GM12878 (cell line): ENCODE data around the gene VEGFB. TPM values are rescaled to one million over a fixed set of nuclear protein-coding genes. Genes with fewer than 3 reads are reported as not detected.

Experiments
- ATAC-seq: fragments of 200-7000 bp; cut with Tn5 transposase; 3 replicates; pipeline ENCODE4 v1.9.1; 2020; ENCODE audit warnings: mild to moderate bottlenecking, moderate library complexity
- BruUV-seq: library from RNA; stranded (reverse); fragments of 400-500 nt; replicated peaks from 2 replicates; lab custom pipeline; 2021; lab: Mats Ljungman, UMichigan
- CTCF ChIA-PET: fragments of 300-600 bp; sonication (Branson Sonifier 250); formaldehyde crosslinking; extraction: SDS; loops from one replicate; lab custom pipeline; 2021; ENCODE audit warnings: inconsistent platforms; lab: Yijun Ruan, JAX
- POLR2A ChIA-PET: fragments of 350-600 bp; formaldehyde crosslinking; extraction: SDS; loops from one replicate; lab custom pipeline; 2021; ENCODE audit warnings: inconsistent platforms; lab: Charles Lee
- RAD21 ChIA-PET: fragments of 300-600 bp; sonication (Branson Sonifier 250); formaldehyde crosslinking; loops from one replicate; lab custom pipeline; 2023; ENCODE audit warnings: antibody characterized with exemption; ENCODE audit not compliant: unreplicated experiment; lab: Charles Lee
- SMC1A ChIA-PET: fragments of 300-600 bp; sonication (Branson Sonifier 250); formaldehyde crosslinking; loops from one replicate; lab custom pipeline; 2023; ENCODE audit not compliant: unreplicated experiment, uncharacterized antibody; lab: Charles Lee
- DNase-seq: peaks from one replicate; pipeline ENCODE4 v3.0.0-alpha.2; 2011; ENCODE audit warnings: low read depth, low spot score
- FAIRE-seq: peaks from 3 replicates; lab custom pipeline; 2011; peaks lifted over from hg19 to GRCh38; lab: Jason Lieb, UNC
- H2AFZ ChIP-seq: 2 replicates; pipeline ENCODE4 v1.6.0; 2011; ENCODE audit warnings: low read depth, low read length, control low read depth; ENCODE audit not compliant: control insufficient read depth
- H3K27ac ChIP-seq: 2 replicates; pipeline ENCODE4 v1.5.1; 2011; ENCODE audit warnings: control low read depth; ENCODE audit not compliant: control insufficient read depth, insufficient read depth
- H3K27me3 ChIP-seq, 2 experiments: replicated peaks in 1 of 2; 2 replicates each; pipeline versions ENCODE4 v1.6.0 to v1.6.1; 2011; ENCODE audit warnings: low read length in 1 of 2; ENCODE audit not compliant: control insufficient read depth in 2 of 2, insufficient read depth in 2 of 2
- H3K36me3 ChIP-seq, 2 experiments: 2 replicates each; pipeline ENCODE4 v1.5.1; 2011; ENCODE audit warnings: low read length in 1 of 2; ENCODE audit not compliant: control insufficient read depth in 2 of 2, insufficient read depth in 2 of 2
- H3K4me1 ChIP-seq: 2 replicates; pipeline ENCODE4 v1.6.1; 2011; ENCODE audit warnings: mild to moderate bottlenecking, low read length, moderate library complexity, mixed read lengths; ENCODE audit not compliant: control insufficient read depth, insufficient read depth
- H3K4me2 ChIP-seq: 2 replicates; pipeline ENCODE4 v1.6.0; 2011; ENCODE audit warnings: control low read depth; ENCODE audit not compliant: control insufficient read depth, insufficient read depth
- H3K4me3 ChIP-seq: fragments of 200-600 bp; sonication (generic); 2 replicates; pipeline ENCODE4 v1.5.1; 2016
- H3K79me2 ChIP-seq: 2 replicates; pipeline ENCODE4 v1.6.0; 2011; ENCODE audit warnings: low read length; ENCODE audit not compliant: control insufficient read depth, insufficient read depth
- H3K9ac ChIP-seq: 2 replicates; pipeline ENCODE4 v1.8.0; 2011; ENCODE audit warnings: low read length, control low read depth, mixed read lengths; ENCODE audit not compliant: control insufficient read depth, insufficient read depth
- H3K9me3 ChIP-seq: replicated peaks from 3 replicates; pipeline ENCODE4 v1.5.1; 2011; ENCODE audit warnings: mild to moderate bottlenecking, low read length; ENCODE audit not compliant: control insufficient read depth, insufficient read depth
- H4K20me1 ChIP-seq: 2 replicates; pipeline ENCODE4 v1.6.0; 2011; ENCODE audit not compliant: control insufficient read depth, insufficient read depth
- CBX3 ChIP-seq: fragments of 200-600 bp; sonication (generic); IDR thresholded peaks from 2 replicates; pipeline ENCODE4 v1.6.1; 2016; ENCODE audit warnings: low read depth, borderline replicate concordance
- CEBPB ChIP-seq, 2 experiments: fragments of 150-350 bp in 1 of 2; IDR thresholded peaks; 2 replicates each; pipeline ENCODE4 v1.6.1; 2012 to 2014; ENCODE audit warnings: low read depth in 2 of 2, low read length in 2 of 2, borderline replicate concordance in 1 of 2, inconsistent platforms in 1 of 2
- DPF2 ChIP-seq: fragments of 450-650 bp; IDR thresholded peaks from 2 replicates; pipeline ENCODE4 v1.6.1; 2017; ENCODE audit warnings: mild to moderate bottlenecking
- NR2F1 ChIP-seq: fragments of 450-650 bp; conservative IDR thresholded peaks from 2 replicates; pipeline ENCODE4 v1.6.1; 2017; ENCODE audit warnings: mild to moderate bottlenecking
- SIN3A ChIP-seq: IDR thresholded peaks from 2 replicates; pipeline ENCODE4 v1.6.1; 2012; ENCODE audit warnings: low read depth, low read length, improper control_type of control experiment
- WGBS: methylation state at CpG from one replicate; pipeline ENCODE4 v1.1.6; 2016; ENCODE audit warnings: low lambda C conversion rate; ENCODE audit not compliant: insufficient replicate concordance, insufficient coverage; ENCODE audit errors: missing lambda C conversion rate; 5-methylcytosine and 5-hydroxymethylcytosine counted together
- in situ Hi-C: fragments of 300-500 bp; cut with MboI; formaldehyde crosslinking; loops from 9 replicates; pipeline ENCODE4 v1.14.3; 2018; ENCODE audit warnings: mixed read lengths
- intact Hi-C: fragments of 100-400 bp; cut with micrococcal nuclease; formaldehyde crosslinking; loops from one replicate; pipeline ENCODE4 v1.14.2; 2022; ENCODE audit not compliant: unreplicated experiment
- polyA plus RNA-seq, 11 experiments: library from polyadenylated mRNA; depleted of rRNA in 4 of 11; unstranded in 6 of 11; stranded (reverse) in 5 of 11; fragments of >200 nt; fragmentation: Nextera tagmentation in 4 of 11; fragmentation: Illumina TruSeq in 1 of 11; extraction: Ambion mirVana in 4 of 11; extraction: Trizol in 1 of 11; gene quantifications; 1 replicate in 1 of 11; 2 replicates in 10 of 11; pipeline versions ENCODE4 v1.2.1 to v1.2.3, GENCODE V29; 2011 to 2016; ENCODE audit warnings: inconsistent platforms in 2 of 11, missing spikeins in 2 of 11, low read depth in 1 of 11
- total RNA-seq, 4 experiments: library from RNA; depleted of rRNA in 3 of 4; stranded (reverse); fragments of >200 nt in 3 of 4; fragmentation: Illumina TruSeq in 1 of 4; extraction: Trizol in 1 of 4; gene quantifications; 2 replicates each; pipeline versions ENCODE4 v1.2.1 to v1.2.3, GENCODE V29; 2013 to 2021

The VEGFB gene
- total and polyA plus RNA-seq, 10 of the 15 experiments (the other 5 are each of a cell fraction or from before 2014, with no cell fraction given), result 7.0 to 75.8 (median 20.3) TPM

DNA sequence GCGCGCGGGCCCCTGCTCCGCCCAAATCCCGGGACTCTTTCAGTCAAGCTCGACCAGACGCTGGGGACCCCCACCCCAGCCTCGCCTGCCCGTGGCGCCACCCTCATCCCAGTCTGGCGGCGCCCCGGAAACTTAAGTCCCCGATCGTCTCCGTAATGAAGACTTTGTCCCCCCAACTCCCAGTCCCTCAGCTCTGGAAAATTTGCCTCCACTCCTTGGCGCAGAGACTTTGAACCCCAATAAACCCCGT is 17.3 kb downstream of the VEGFB start:
- no peak for ATAC-seq
- no peaks in the 10 kb centered on the region; the same call in 1 of the 2 replicates for H3K79me2 ChIP-seq
- no peaks in the 10 kb centered on the region; a peak in 2 of 4 replicates for H3K36me3 ChIP-seq
- SMC1A ChIA-PET, result interaction anchor here (1.7 kb wide), 1 partner anchor 46 kb away, joined by 15 read pairs; the partner anchor contains the start of gene FERMT3
- H3K9ac ChIP-seq, result peak overlapping the region; percentile 82
- H3K4me1 ChIP-seq, result peaks cover 10% of the 10 kb centered on the region
- no peak overlapping the region for H3K27ac ChIP-seq
- no peaks in the 10 kb centered on the region for H4K20me1 ChIP-seq
- in situ Hi-C loops (no loop called here), intact Hi-C loops (loop anchor here (2.0 kb wide), 2 partner anchors 17 to 49 kb away; partner anchors contain the start of gene CATSPERZ)
- no peaks in the 10 kb centered on the region for H3K27me3 ChIP-seq
- H3K9me3 ChIP-seq, result no peaks in the 10 kb centered on the region
- H3K4me3 ChIP-seq, result peak overlapping the region; percentile 66
- CTCF ChIA-PET, result interaction anchor here (0.7 to 4.8 kb wide), 9 partner anchors 9 to 89 kb away, joined by 3 to 64 read pairs (median 9); partner anchors contain the start of genes CATSPERZ, FERMT3, FKBP2 and STIP1
- H2AFZ ChIP-seq, result peak overlapping the region; percentile 65
- BruUV-seq, result TSS peak; percentile 50
- no peak for DNase-seq
- 1% methylated on average over 13 of the region's 18 CpGs for WGBS
- peak overlapping the region; percentile 100 for H3K4me2 ChIP-seq
- TF ChIP-seq CEBPB (IDR thresholded peaks at IDR 0.05; ENCODE audit: borderline replicate concordance in 1 of 2, low read depth in 2 of 2, low read length in 2 of 2) (no peak), DPF2 (0 out of 2 replicates have a peak, but pooled peaks have one; percentile 6), CBX3 (no peak), SIN3A (peak; percentile 22; the same call in 1 of the 2 replicates), NR2F1 (no peak)
- RAD21 ChIA-PET, result interaction anchor here (0.6 to 3.1 kb wide), 9 partner anchors 8 to 66 kb away, joined by 3 to 30 read pairs (median 4); partner anchors contain the start of genes CATSPERZ, ESRRA, FERMT3 and FKBP2
- POLR2A ChIA-PET, result interaction anchor here (0.6 to 2.0 kb wide), 7 partner anchors 10 to 53 kb away, joined by 3 to 12 read pairs (median 6); partner anchors contain the start of genes ESRRA, FERMT3 and FKBP2
- FAIRE-seq, result no peak
